Measurements from ENCODE around the gene TCP11L2. TPM values are rescaled to one million over a fixed set of nuclear protein-coding genes. Genes with fewer than 3 reads are reported as not detected.

Gene TCP11L2
- total RNA-seq, 1 donor, result 25.0 TPM

DNA sequence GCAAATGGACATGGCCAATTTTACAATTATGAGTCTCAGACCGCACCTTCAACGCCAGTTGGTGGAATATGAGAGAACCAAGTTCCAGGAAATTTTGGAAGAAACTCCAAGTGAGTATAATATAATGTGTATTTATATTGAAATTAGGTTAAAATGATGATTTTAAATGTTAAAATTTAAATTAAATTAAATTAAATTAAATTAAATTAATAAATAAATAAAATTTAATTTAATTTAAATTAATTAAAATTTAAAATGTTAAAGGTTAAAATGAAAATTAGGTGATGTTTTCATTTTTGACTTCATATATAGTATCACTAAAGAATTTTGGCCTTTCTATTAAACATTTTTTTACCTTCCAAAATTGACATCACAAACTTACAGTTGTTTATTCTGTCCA, 21.0 kb downstream of the TCP11L2 start:
- DNase-seq (ENCODE audit: low read depth), result no peak
- H3K4me3 ChIP-seq (ENCODE audit: low read depth, low read length), result no peak overlapping the region
- TF ChIP-seq CTCF (IDR thresholded peaks at IDR 0.05; ENCODE audit: insufficient read depth, low read depth, low read length), result no peak

GRCh38 chr12:106327309-106327869, 24.9 kb downstream of the TCP11L2 start:
- no peak overlapping the region for H3K4me3 ChIP-seq (ENCODE audit: low read depth, low read length)
- TF ChIP-seq CTCF (IDR thresholded peaks at IDR 0.05; ENCODE audit: insufficient read depth, low read depth, low read length), result no peak
- DNase-seq (ENCODE audit: low read depth), result no peak

GRCh38 chr12:106328735-106329134, 26.2 kb downstream of the TCP11L2 start:
- no peak for DNase-seq (ENCODE audit: low read depth)
- TF ChIP-seq CTCF (IDR thresholded peaks at IDR 0.05; ENCODE audit: insufficient read depth, low read depth, low read length), result no peak
- H3K4me3 ChIP-seq (ENCODE audit: low read depth, low read length), result no peak overlapping the region

DNA sequence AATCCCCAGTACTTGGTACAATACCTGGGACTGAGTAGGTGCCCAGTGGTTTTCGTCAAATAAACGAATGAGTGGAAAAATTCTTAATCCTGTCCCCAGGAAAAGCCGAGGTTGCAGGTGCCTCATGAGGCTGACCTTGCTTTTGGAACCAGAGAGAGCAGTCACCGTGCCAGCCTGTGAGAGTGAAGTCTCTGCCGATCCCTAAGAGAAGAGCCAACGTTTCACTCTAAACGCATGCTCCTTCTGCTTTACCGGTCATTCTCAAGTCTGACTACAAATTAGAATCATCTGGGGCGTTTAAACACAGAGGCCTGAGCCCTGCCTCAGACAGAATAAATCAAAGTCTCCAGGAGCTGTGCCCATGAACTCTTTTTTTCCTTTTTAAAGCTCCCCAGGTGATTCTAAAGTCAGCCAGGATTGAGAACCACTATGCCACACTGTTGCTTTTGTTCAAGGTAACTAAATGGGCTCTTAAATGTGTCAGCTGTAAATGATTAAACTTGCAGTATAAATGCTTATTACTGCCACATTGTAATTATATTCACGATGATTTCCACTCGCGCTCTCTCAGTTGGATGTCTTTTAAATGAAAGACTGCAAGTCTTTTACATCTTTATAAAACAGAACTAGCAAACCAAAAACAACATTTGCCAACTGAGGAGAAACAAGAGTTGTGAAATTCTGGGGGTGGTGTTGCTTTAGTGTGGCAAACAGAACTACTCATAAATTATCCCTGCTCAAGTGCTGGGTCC, 26.9 kb downstream of the TCP11L2 start:
- DNase-seq (ENCODE audit: low read depth), result no peak
- no peak for TF ChIP-seq CTCF (IDR thresholded peaks at IDR 0.05; ENCODE audit: insufficient read depth, low read depth, low read length)
- no peak overlapping the region for H3K4me3 ChIP-seq (ENCODE audit: low read depth, low read length)

GRCh38 chr12:106331599-106331998, 29.1 kb downstream of the TCP11L2 start:
- TF ChIP-seq CTCF (IDR thresholded peaks at IDR 0.05; ENCODE audit: insufficient read depth, low read depth, low read length), result no peak
- no peak overlapping the region for H3K4me3 ChIP-seq (ENCODE audit: low read depth, low read length)
- DNase-seq (ENCODE audit: low read depth), result no peak

GRCh38 chr12:106332536-106332935, 30.0 kb downstream of the TCP11L2 start:
- no peak for DNase-seq (ENCODE audit: low read depth)
- no peak for TF ChIP-seq CTCF (IDR thresholded peaks at IDR 0.05; ENCODE audit: insufficient read depth, low read depth, low read length)
- H3K4me3 ChIP-seq (ENCODE audit: low read depth, low read length), result no peak overlapping the region

All from fibroblast of villous mesenchyme (primary cell).